Colonic mucosa (tissue), 4 donors: ENCODE measurements around the gene CHRNA4. TPM values are rescaled to one million over a fixed set of nuclear protein-coding genes. Genes with fewer than 3 reads are reported as not detected.

ENCODE experiments used
- DNase-seq: peaks from one replicate; pipeline ENCODE4 v3.0.0-alpha.2; 2020
- H3K27ac ChIP-seq: fragments of 200-600 bp; one replicate; pipeline ENCODE4 v1.8.0; 2021
- H3K27me3 ChIP-seq: fragments of 200-600 bp; one replicate; pipeline ENCODE4 v1.8.0; 2021
- H3K36me3 ChIP-seq: fragments of 200-600 bp; one replicate; pipeline ENCODE4 v1.8.0; 2021
- H3K4me1 ChIP-seq: fragments of 200-600 bp; one replicate; pipeline ENCODE4 v1.8.0; 2021; ENCODE audit warnings: mild to moderate bottlenecking
- H3K4me3 ChIP-seq: fragments of 200-600 bp; one replicate; pipeline ENCODE4 v1.8.0; 2021
- H3K9ac ChIP-seq, 2 donors: one replicate each; pipeline ENCODE4 v1.7.0; 2013; ENCODE audit warnings: control low read depth in 2 of 2, low read depth in 2 of 2, low read length in 2 of 2
- H3K9me3 ChIP-seq: fragments of 200-600 bp; one replicate; pipeline ENCODE4 v1.8.0; 2021
- intact Hi-C: fragments of 100-400 bp; cut with DNase I; formaldehyde crosslinking; loops from one replicate; pipeline ENCODE4 v1.14.1; 2022
- total RNA-seq, 2 donors: library from RNA; stranded (reverse); fragmentation: NEBNext Ultra II Directional in 1 of 2; extraction: Animal tissue kit (Norgen Biotek cat#: 25700) in 1 of 2; gene quantifications; one replicate each; pipeline ENCODE4 v1.2.1, GENCODE V29; 2021
- TF ChIP-seq, protein P1 (sequence below): fragments of 200-600 bp; IDR thresholded peaks from one replicate; pipeline ENCODE4 v1.8.0; 2022; ENCODE audit warnings: antibody characterized with exemption, mild to moderate bottlenecking
- donor health status: healthy.
- donor health status: DM: no; HTN: no; CAD: no.
- donor health status: DM: no; HTN: no; CAD: no.

Gene CHRNA4
- total RNA-seq, 2 donors from 2014 or later, result 0.05 TPM; not detected in 1

DNA sequence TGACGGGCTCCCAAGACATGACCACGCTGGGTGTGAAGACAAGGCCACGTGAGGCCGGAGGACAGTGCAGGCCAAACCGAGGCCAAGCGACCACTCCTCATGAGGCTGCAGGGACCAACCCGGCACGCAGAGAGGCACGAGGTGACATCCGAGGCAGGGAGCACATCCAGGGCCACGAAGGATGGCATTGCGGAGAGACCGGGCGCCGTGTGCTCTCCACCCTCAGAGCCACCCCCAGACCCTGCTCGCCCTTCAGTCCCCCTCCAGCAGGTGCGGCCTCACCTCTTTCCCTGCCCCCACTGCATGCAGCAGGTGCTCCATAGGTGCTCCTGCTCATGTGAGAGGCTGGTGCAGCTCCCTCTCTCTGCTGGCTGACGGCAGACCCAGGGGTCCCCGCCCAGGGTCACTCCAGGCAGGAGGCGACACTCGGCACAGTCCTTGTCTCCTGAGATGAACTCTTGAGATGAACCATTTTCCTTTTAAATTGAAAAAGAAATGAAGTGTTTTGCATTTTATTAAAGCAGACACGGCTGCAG, 33.8 kb upstream of the CHRNA4 start:
- intact Hi-C loops, result no loop called here
- no peaks in the 10 kb centered on the region for H3K27me3 ChIP-seq

DNA sequence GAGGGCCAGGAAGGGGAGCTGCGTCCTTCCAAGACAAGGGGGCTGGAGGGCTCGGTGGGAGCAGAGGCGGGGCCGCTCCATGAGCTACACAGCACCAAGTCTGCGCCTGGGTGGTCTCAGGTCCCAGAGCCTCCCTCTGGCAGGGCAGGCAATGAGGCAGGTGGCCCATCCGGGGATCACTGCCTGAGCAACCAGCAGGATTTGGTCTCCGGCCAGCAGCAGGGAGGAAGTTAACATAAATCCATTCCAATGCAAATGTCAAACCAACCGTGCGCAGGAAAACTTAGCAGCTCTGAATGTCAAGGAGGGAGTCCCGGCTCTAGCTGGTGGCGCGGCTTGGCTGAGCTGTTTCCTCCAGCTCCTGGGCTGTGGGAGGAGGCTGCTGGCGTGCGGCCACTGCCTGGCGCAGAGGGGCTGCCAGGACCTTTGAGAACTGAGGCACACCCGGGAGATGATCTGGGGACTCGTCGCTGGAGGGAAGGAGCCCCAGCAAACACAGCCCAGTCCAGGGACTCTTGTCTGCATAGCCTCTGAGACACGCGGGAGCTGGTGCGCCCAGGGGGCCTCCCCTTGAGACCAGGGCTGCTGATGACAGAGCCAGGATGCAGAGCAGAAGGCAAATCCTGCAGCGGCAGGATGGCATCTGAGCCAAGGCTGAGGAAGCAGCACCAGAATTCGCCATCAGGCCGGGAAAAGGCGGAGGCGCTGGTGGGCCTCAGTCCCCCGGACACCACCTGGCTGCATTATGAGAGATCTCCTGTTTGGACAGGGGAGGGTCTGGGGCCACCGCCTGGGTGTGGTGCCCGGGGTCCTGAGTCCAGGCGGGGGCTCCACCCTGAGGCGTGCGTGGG, 33.1 kb upstream of the CHRNA4 start:
- intact Hi-C loops, result no loop called here
- no peak overlapping the region for H3K9ac ChIP-seq
- no peak for DNase-seq
- no peaks in the 10 kb centered on the region for H3K36me3 ChIP-seq
- no peak overlapping the region for H3K4me3 ChIP-seq
- no peaks in the 10 kb centered on the region for H3K4me1 ChIP-seq
- H3K9me3 ChIP-seq, result no peaks in the 10 kb centered on the region
- TF ChIP-seq, protein P1, sequence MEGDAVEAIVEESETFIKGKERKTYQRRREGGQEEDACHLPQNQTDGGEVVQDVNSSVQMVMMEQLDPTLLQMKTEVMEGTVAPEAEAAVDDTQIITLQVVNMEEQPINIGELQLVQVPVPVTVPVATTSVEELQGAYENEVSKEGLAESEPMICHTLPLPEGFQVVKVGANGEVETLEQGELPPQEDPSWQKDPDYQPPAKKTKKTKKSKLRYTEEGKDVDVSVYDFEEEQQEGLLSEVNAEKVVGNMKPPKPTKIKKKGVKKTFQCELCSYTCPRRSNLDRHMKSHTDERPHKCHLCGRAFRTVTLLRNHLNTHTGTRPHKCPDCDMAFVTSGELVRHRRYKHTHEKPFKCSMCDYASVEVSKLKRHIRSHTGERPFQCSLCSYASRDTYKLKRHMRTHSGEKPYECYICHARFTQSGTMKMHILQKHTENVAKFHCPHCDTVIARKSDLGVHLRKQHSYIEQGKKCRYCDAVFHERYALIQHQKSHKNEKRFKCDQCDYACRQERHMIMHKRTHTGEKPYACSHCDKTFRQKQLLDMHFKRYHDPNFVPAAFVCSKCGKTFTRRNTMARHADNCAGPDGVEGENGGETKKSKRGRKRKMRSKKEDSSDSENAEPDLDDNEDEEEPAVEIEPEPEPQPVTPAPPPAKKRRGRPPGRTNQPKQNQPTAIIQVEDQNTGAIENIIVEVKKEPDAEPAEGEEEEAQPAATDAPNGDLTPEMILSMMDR, result no peak
- H3K27ac ChIP-seq, result no peak overlapping the region
- H3K27me3 ChIP-seq, result no peaks in the 10 kb centered on the region

More for the DNA sequence above, 33.8 kb upstream of the CHRNA4 start:
- no peak for DNase-seq
- Histone ChIP-seq H3K4me3 (no peak overlapping the region), H3K27ac (no peak overlapping the region), H3K9me3 (no peaks in the 10 kb centered on the region), H3K4me1 (no peaks in the 10 kb centered on the region), H3K36me3 (no peaks in the 10 kb centered on the region), H3K9ac (no peak overlapping the region)
- TF ChIP-seq, protein P1, result no peak

DNA sequence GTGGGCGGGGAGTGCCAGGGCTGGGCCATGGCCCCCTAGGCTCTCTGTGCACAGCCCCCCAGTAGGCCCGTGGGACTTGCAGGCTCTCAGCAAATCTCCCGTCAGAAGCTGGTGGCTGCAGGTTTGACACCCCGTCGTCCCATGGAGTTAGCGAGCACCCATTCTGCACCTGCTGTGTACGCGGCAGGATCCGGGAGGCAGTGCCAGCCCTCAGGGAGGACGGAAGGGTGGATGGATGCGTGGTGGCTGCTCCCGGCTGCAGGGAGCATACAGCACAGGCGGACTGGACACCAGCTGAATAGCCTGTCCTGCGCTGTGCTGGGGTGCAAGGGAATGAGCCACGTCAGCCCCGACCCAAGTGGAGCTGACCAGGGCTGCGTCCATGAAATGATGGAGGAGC, 32.4 kb upstream of the CHRNA4 start:
- intact Hi-C loops, result no loop called here
- no peaks in the 10 kb centered on the region for H3K9me3 ChIP-seq
- no peak overlapping the region for H3K27ac ChIP-seq
- H3K4me1 ChIP-seq, result no peaks in the 10 kb centered on the region
- no peaks in the 10 kb centered on the region for H3K36me3 ChIP-seq
- no peak overlapping the region for H3K4me3 ChIP-seq
- H3K9ac ChIP-seq, result no peak overlapping the region
- no peaks in the 10 kb centered on the region for H3K27me3 ChIP-seq
- TF ChIP-seq, protein P1, result no peak
- no peak for DNase-seq

DNA sequence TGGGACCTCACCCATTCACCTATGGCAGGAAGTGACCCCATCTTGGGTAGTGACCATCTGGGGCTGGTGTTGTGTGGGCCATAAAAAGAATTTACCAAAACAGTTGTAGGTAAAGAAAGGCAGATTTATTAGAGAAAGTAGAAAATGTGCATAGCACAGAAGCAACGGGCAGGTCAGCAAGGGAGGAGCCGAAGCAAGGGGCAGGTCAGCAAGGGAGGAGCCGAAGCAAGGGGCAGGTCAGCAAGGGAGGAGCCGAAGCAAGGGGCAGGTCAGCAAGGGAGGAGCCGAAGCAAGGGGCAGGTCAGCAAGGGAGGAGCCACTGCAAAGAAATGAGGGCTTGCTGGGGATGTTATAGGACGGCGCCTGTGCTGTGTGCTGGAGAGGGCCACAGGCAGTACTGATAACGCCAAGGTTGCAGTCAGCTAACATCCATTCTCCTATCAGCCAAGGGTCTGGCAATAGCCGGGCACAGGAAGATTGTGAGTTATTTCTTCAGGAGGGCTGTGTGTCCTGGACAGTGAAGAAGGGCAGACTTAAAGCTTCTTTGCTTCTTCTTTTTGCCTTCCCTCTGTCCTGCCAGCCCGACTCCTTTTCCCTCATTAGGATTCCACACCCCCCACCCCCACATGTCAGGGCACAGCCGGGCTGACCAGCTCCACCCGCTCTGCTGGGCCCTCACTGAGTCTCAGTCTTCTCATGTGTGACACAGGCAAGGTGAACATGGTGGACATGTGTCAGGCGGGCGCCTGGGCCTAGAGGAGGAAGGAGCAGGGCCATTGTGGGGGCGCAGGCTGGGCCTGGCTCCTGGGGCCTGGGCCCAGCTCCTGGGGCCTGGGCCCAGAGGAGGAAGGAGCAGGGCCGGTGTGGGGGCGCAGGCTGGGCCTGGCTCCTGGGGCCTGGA, 31.6 kb upstream of the CHRNA4 start:
- no peaks in the 10 kb centered on the region for H3K27me3 ChIP-seq
- H3K9me3 ChIP-seq, result no peaks in the 10 kb centered on the region
- DNase-seq, result no peak
- no peak overlapping the region for H3K9ac ChIP-seq
- no peaks in the 10 kb centered on the region for H3K4me1 ChIP-seq
- TF ChIP-seq, protein P1, result no peak
- no peak overlapping the region for H3K27ac ChIP-seq
- H3K36me3 ChIP-seq, result no peaks in the 10 kb centered on the region
- intact Hi-C loops, result no loop called here
- no peak overlapping the region for H3K4me3 ChIP-seq

DNA sequence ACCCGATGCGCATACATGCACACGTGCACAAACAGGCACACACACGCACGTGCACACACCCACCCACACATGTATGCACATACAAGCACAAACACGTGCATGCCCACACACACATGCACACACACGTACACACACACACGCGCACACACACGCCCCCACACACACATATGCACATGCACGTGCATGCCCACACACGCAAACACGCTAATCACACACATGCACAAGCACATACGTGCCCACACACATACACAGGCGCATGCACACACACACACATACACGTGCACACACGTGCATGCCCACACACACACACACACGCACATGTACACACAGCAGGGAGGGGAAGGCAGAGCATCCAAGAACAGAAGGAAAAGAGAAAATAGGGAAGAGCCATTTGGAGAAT, 26.8 kb upstream of the CHRNA4 start:
- TF ChIP-seq, protein P1, result no peak
- Histone ChIP-seq H3K9ac (no peak overlapping the region), H3K27ac (no peak overlapping the region), H3K36me3 (no peaks in the 10 kb centered on the region), H3K9me3 (no peaks in the 10 kb centered on the region), H3K4me1 (no peaks in the 10 kb centered on the region), H3K27me3 (no peaks in the 10 kb centered on the region), H3K4me3 (no peak overlapping the region)
- no peak for DNase-seq
- intact Hi-C loops, result no loop called here
